ENCODE results near the gene DTYMK.

GRCh38 chr2:241673189-241673663, 13.4 kb downstream of the DTYMK start:
- no peak for TF ChIP-seq CTCF (IDR thresholded peaks at IDR 0.05; ENCODE audit: insufficient read depth, low read depth, low read length)
- TF ChIP-seq EZH2 (IDR thresholded peaks at IDR 0.05; ENCODE audit: insufficient read depth, low read length) = no peak
